WTC11 (cell line): Measurements from ENCODE around the gene MTCL1. TPM values are rescaled to one million over a fixed set of nuclear protein-coding genes. Genes with fewer than 3 reads are reported as not detected.

ENCODE experiments used
- ATAC-seq: fragments of 200-7000 bp; cut with Tn5 transposase; 2 replicates; pipeline ENCODE4 v1.10.0; 2021; ENCODE audit warnings: mild to moderate bottlenecking, moderate library complexity
- CTCF ChIA-PET: fragments of 300-600 bp; sonication (Branson Sonifier 250); formaldehyde crosslinking; loops from one replicate; lab custom pipeline; 2021; ENCODE audit warnings: antibody characterized with exemption; lab: Charles Lee
- POLR2A ChIA-PET: fragments of 350-600 bp; sonication (Branson Sonifier 250); formaldehyde crosslinking; loops from one replicate; lab custom pipeline; 2021; ENCODE audit warnings: antibody characterized with exemption; lab: Charles Lee
- DNase-seq: peaks from one replicate; pipeline ENCODE4 v3.0.0; 2021; ENCODE audit warnings: low spot score
- H3K27ac Mint-ChIP-seq: 2 replicates; pipeline ENCODE4 v1.8.0; 2021; ENCODE audit warnings: mixed read lengths
- H3K27me3 Mint-ChIP-seq: 2 replicates; pipeline ENCODE4 v1.8.0; 2021; ENCODE audit warnings: low read depth, mild to moderate bottlenecking, moderate library complexity, mixed read lengths
- H3K36me3 Mint-ChIP-seq: 2 replicates; pipeline ENCODE4 v1.8.0; 2021; ENCODE audit warnings: mixed read lengths
- H3K4me1 Mint-ChIP-seq: 2 replicates; pipeline ENCODE4 v1.8.0; 2022; ENCODE audit warnings: mixed read lengths
- H3K4me3 Mint-ChIP-seq: 2 replicates; pipeline ENCODE4 v1.8.0; 2021; ENCODE audit warnings: mild to moderate bottlenecking, moderate library complexity, mixed read lengths
- H3K9me3 Mint-ChIP-seq: 2 replicates; pipeline ENCODE4 v1.8.0; 2021; ENCODE audit warnings: mixed read lengths
- ARID4B ChIP-seq: sonication (generic); formaldehyde crosslinking; IDR thresholded peaks from 2 replicates; pipeline ENCODE4 v1.8.0; 2023; ENCODE audit warnings: missing genetic modification reagents, mild to moderate bottlenecking, borderline replicate concordance
- ATF3 ChIP-seq: sonication (generic); formaldehyde crosslinking; conservative IDR thresholded peaks from 2 replicates; pipeline ENCODE4 v1.8.1; 2022; ENCODE audit warnings: mild to moderate bottlenecking, missing genetic modification reagents
- CREB1 ChIP-seq: sonication (generic); formaldehyde crosslinking; IDR thresholded peaks from 2 replicates; pipeline ENCODE4 v1.8.0; 2023; ENCODE audit warnings: mild to moderate bottlenecking, missing genetic modification reagents
- FOXK1 ChIP-seq: sonication (generic); formaldehyde crosslinking; IDR thresholded peaks from 2 replicates; pipeline ENCODE4 v1.8.0; 2022; ENCODE audit warnings: mild to moderate bottlenecking, moderate library complexity, missing genetic modification reagents
- FOXP1 ChIP-seq: sonication (generic); formaldehyde crosslinking; IDR thresholded peaks from 2 replicates; pipeline ENCODE4 v1.8.0; 2022; ENCODE audit warnings: missing genetic modification reagents, mild to moderate bottlenecking, moderate library complexity, borderline replicate concordance
- HMGA2 ChIP-seq: fragments of 250-450 bp; sonication (Bioruptor Pico); IDR thresholded peaks from 2 replicates; pipeline ENCODE4 v1.4.0; 2021; ENCODE audit warnings: mild to moderate bottlenecking, moderate library complexity
- MXD4 ChIP-seq: fragments of 250-450 bp; sonication (Bioruptor Pico); IDR thresholded peaks from 2 replicates; pipeline ENCODE4 v1.8.0; 2021; ENCODE audit warnings: mild to moderate bottlenecking, moderate library complexity, borderline replicate concordance
- NFATC4 ChIP-seq: fragments of 250-450 bp; sonication (Bioruptor Pico); IDR thresholded peaks from 2 replicates; pipeline ENCODE4 v1.9.0; 2021; ENCODE audit warnings: mild to moderate bottlenecking
- NFE2L1 ChIP-seq: sonication (generic); formaldehyde crosslinking; IDR thresholded peaks from 2 replicates; pipeline ENCODE4 v1.8.1; 2023; ENCODE audit warnings: missing genetic modification reagents
- NR1H2 ChIP-seq: sonication (generic); formaldehyde crosslinking; IDR thresholded peaks from 2 replicates; pipeline ENCODE4 v1.9.0; 2021; ENCODE audit warnings: mild to moderate bottlenecking, moderate library complexity, missing genetic modification reagents
- PRDM15 ChIP-seq: sonication (generic); formaldehyde crosslinking; IDR thresholded peaks from 2 replicates; pipeline ENCODE4 v1.8.0; 2022; ENCODE audit warnings: missing genetic modification reagents
- PREB ChIP-seq: sonication (generic); formaldehyde crosslinking; IDR thresholded peaks from 2 replicates; pipeline ENCODE4 v1.8.1; 2022; ENCODE audit warnings: mild to moderate bottlenecking, missing genetic modification reagents, moderate library complexity, borderline replicate concordance
- PRRX2 ChIP-seq: fragments of 250-450 bp; sonication (Bioruptor Pico); IDR thresholded peaks from 2 replicates; pipeline ENCODE4 v1.8.0; 2021; ENCODE audit warnings: mild to moderate bottlenecking
- ZNF219 ChIP-seq: sonication (generic); formaldehyde crosslinking; IDR thresholded peaks from 2 replicates; pipeline ENCODE4 v1.8.0; 2023; ENCODE audit warnings: missing genetic modification reagents, mild to moderate bottlenecking, borderline replicate concordance
- ZNF396 ChIP-seq: fragments of 250-450 bp; sonication (Bioruptor Pico); IDR thresholded peaks from 2 replicates; pipeline ENCODE4 v1.8.0; 2021; ENCODE audit warnings: mild to moderate bottlenecking, moderate library complexity, borderline replicate concordance
- ZNF671 ChIP-seq: fragments of 250-450 bp; sonication (Bioruptor Pico); IDR thresholded peaks from 2 replicates; pipeline ENCODE4 v1.8.0; 2021; ENCODE audit warnings: mild to moderate bottlenecking
- total RNA-seq: library from RNA; stranded (reverse); gene quantifications from 3 replicates; pipeline ENCODE4 v1.2.3, GENCODE V29; 2021

The MTCL1 gene
- total RNA-seq, 1 experiment from 2014 or later: 64.3 TPM

- TF ChIP-seq ZNF396 (CRISPR knock-in tag): no peak
- TF ChIP-seq, all 79 proteins: peak for 0
Observed at GRCh38 chr18:8847066-8847755, 141.9 kb downstream of the MTCL1 start (continued).

GRCh38 chr18:8847900-8848299 lies 142.5 kb downstream of the MTCL1 start:
- ATAC-seq: no peak
- Mint-ChIP-seq H3K9me3 (peaks cover 9% of the 10 kb centered on the region), H3K36me3 (no peaks in the 10 kb centered on the region), H3K27ac (no peak overlapping the region), H3K4me3 (no peak overlapping the region), H3K4me1 (peaks cover 9% of the 10 kb centered on the region), H3K27me3 (no peaks in the 10 kb centered on the region)
- TF ChIP-seq CREB1 (CRISPR knock-in tag) (no peak), PRRX2 (CRISPR knock-in tag) (no peak), ATF3 (CRISPR knock-in tag) (no peak), NFE2L1 (CRISPR knock-in tag) (no peak), ZNF219 (CRISPR knock-in tag) (no peak), NR1H2 (CRISPR knock-in tag) (no peak), FOXP1 (CRISPR knock-in tag) (no peak), MXD4 (CRISPR knock-in tag) (no peak), HMGA2 (CRISPR knock-in tag) (no peak), NFATC4 (CRISPR knock-in tag) (no peak), PRDM15 (CRISPR knock-in tag) (no peak), ZNF671 (CRISPR knock-in tag) (no peak), FOXK1 (CRISPR knock-in tag) (no peak), ARID4B (no peak), PREB (no peak)
- CTCF ChIA-PET: no interaction called here
- POLR2A ChIA-PET: no interaction called here
- no peak for DNase-seq
